H1 (cell line): ENCODE data around the gene PPARA. TPM values are rescaled to one million over a fixed set of nuclear protein-coding genes. Genes with fewer than 3 reads are reported as not detected.

Source experiments
- CTCF ChIA-PET: fragments of 300-600 bp; sonication (Branson Sonifier 250); formaldehyde crosslinking; loops from one replicate; lab custom pipeline; 2021; ENCODE audit not compliant: partially characterized antibody; lab: Charles Lee
- POLR2A ChIA-PET: fragments of 300-600 bp; sonication (Branson Sonifier 250); formaldehyde crosslinking; loops from one replicate; lab custom pipeline; 2021; ENCODE audit warnings: inconsistent platforms; ENCODE audit not compliant: partially characterized antibody; lab: Charles Lee
- DNase-seq, 2 experiments: peaks; one replicate each; pipeline versions ENCODE4 v3.0.0 to v3.0.0-alpha.2; 2010 to 2022; ENCODE audit warnings: low spot score in 2 of 2, low read depth in 1 of 2, mixed read lengths in 1 of 2
- FAIRE-seq: peaks from 2 replicates; lab custom pipeline; 2011; peaks lifted over from hg19 to GRCh38; lab: Jason Lieb, UNC
- H2AFZ ChIP-seq: 2 replicates; pipeline ENCODE4 v1.8.1; 2012; ENCODE audit warnings: low read length, inconsistent platforms
- H2AK5ac ChIP-seq: 2 replicates; pipeline ENCODE4 v1.6.1; 2013; ENCODE audit warnings: low read depth, low read length
- H2BK120ac ChIP-seq: replicated peaks from 2 replicates; pipeline ENCODE3; 2013; ENCODE audit warnings: low read depth, low read length, inconsistent platforms
- H2BK12ac ChIP-seq: 2 replicates; pipeline ENCODE4 v1.6.1; 2013; ENCODE audit warnings: low read depth, low read length
- H2BK15ac ChIP-seq: 2 replicates; pipeline ENCODE4 v1.6.1; 2013; ENCODE audit warnings: low read length
- H2BK20ac ChIP-seq: 2 replicates; pipeline ENCODE4 v1.6.1; 2013; ENCODE audit warnings: low read length
- H2BK5ac ChIP-seq: 2 replicates; pipeline ENCODE4 v1.6.1; 2013; ENCODE audit warnings: low read depth, low read length
- H3K14ac ChIP-seq: 2 replicates; pipeline ENCODE4 v1.6.1; 2013; ENCODE audit warnings: inconsistent platforms; ENCODE audit not compliant: insufficient read length
- H3K18ac ChIP-seq: 2 replicates; pipeline ENCODE4 v1.6.1; 2013; ENCODE audit warnings: low read length; ENCODE audit errors: extremely low read depth
- H3K23ac ChIP-seq: 2 replicates; pipeline ENCODE4 v1.6.1; 2013; ENCODE audit warnings: inconsistent platforms; ENCODE audit not compliant: insufficient read length
- H3K23me2 ChIP-seq: 2 replicates; pipeline ENCODE4 v1.6.1; 2013; ENCODE audit warnings: low read depth, low read length
- H3K27ac ChIP-seq: 2 replicates; pipeline ENCODE4 v1.6.1; 2011; ENCODE audit warnings: low read depth, low read length, inconsistent platforms
- H3K27me3 ChIP-seq, 4 experiments: replicated peaks in 1 of 4; 1 replicate in 1 of 4; 2 replicates in 3 of 4; pipeline versions ENCODE4 v1.6.1 to v1.8.1; 2011 to 2013; ENCODE audit warnings: low read length in 3 of 4, mild to moderate bottlenecking in 3 of 4, inconsistent platforms in 2 of 4, mixed read lengths in 2 of 4, moderate library complexity in 1 of 4; ENCODE audit not compliant: control insufficient read depth in 3 of 4, insufficient read depth in 3 of 4; ENCODE audit errors: extremely low read depth in 1 of 4
- H3K36me3 ChIP-seq, 4 experiments: 2 replicates each; pipeline versions ENCODE4 v1.6.1 to v1.8.1; 2011 to 2013; ENCODE audit warnings: mild to moderate bottlenecking in 4 of 4, low read length in 3 of 4, moderate library complexity in 2 of 4, control low read depth in 1 of 4, inconsistent platforms in 1 of 4; ENCODE audit not compliant: insufficient read depth in 4 of 4, control insufficient read depth in 2 of 4
- H3K4ac ChIP-seq: replicated peaks from 2 replicates; pipeline ENCODE3; 2013; ENCODE audit warnings: low read length, low read depth, mixed read lengths, inconsistent platforms; ENCODE audit not compliant: insufficient read length
- H3K4me1 ChIP-seq, 4 experiments: replicated peaks in 1 of 4; 1 replicate in 1 of 4; 2 replicates in 3 of 4; pipeline versions ENCODE4 v1.6.1 to v1.8.1; 2011 to 2013; ENCODE audit warnings: low read length in 3 of 4, inconsistent platforms in 2 of 4, mixed read lengths in 1 of 4; ENCODE audit not compliant: insufficient read depth in 4 of 4, control insufficient read depth in 3 of 4
- H3K4me2 ChIP-seq, 2 experiments: 2 replicates each; pipeline versions ENCODE4 v1.6.1 to v1.8.1; 2011 to 2013; ENCODE audit warnings: low read depth in 2 of 2, low read length in 2 of 2, control low read depth in 1 of 2, inconsistent platforms in 1 of 2, mild to moderate bottlenecking in 1 of 2; ENCODE audit not compliant: insufficient read depth in 1 of 2
- H3K4me3 ChIP-seq, 4 experiments: fragments of 200-600, 300-600 bp in 1 of 4; sonication (generic), shearing (Covaris generic), sonication (Bioruptor Twin) in 1 of 4; 2 replicates each; pipeline versions ENCODE4 v1.5.1 to v1.8.1; 2011 to 2016; ENCODE audit warnings: low read length in 4 of 4, low read depth in 3 of 4, control low read depth in 2 of 4, inconsistent platforms in 2 of 4, mild to moderate bottlenecking in 2 of 4, mixed read lengths in 1 of 4, moderate library complexity in 1 of 4; ENCODE audit not compliant: insufficient read depth in 2 of 4; ENCODE audit errors: extremely low read depth in 1 of 4
- H3K56ac ChIP-seq: replicated peaks from 2 replicates; pipeline ENCODE3; 2013; ENCODE audit warnings: low read depth, mild to moderate bottlenecking, mixed read lengths, low read length, inconsistent platforms; ENCODE audit not compliant: insufficient read length
- H3K79me1 ChIP-seq: 2 replicates; pipeline ENCODE4 v1.6.1; 2013; ENCODE audit warnings: low read depth, low read length, control low read depth
- H3K79me2 ChIP-seq, 2 experiments: 2 replicates each; pipeline versions ENCODE4 v1.6.1 to v1.8.1; 2012 to 2013; ENCODE audit warnings: low read length in 2 of 2, mild to moderate bottlenecking in 2 of 2, inconsistent platforms in 1 of 2; ENCODE audit not compliant: insufficient read depth in 2 of 2, control insufficient read depth in 1 of 2
- H3K9ac ChIP-seq, 4 experiments: replicated peaks in 1 of 4; 1 replicate in 1 of 4; 2 replicates in 3 of 4; pipeline versions ENCODE4 v1.6.1 to v1.8.1; 2011 to 2013; ENCODE audit warnings: low read depth in 3 of 4, low read length in 3 of 4, control low read depth in 2 of 4, mild to moderate bottlenecking in 2 of 4, moderate library complexity in 2 of 4, inconsistent platforms in 1 of 4; ENCODE audit errors: extremely low read depth in 1 of 4
- H3K9me3 ChIP-seq, 2 experiments: 2 replicates each; pipeline versions ENCODE4 v1.6.1 to v1.8.1; 2012 to 2013; ENCODE audit warnings: mild to moderate bottlenecking in 2 of 2, moderate library complexity in 2 of 2, control low read depth in 1 of 2, inconsistent platforms in 1 of 2, low read depth in 1 of 2, low read length in 1 of 2, mixed read lengths in 1 of 2; ENCODE audit not compliant: insufficient read depth in 2 of 2
- H4K20me1 ChIP-seq, 2 experiments: replicated peaks in 1 of 2; 2 replicates each; pipeline versions ENCODE3 to v1.8.1; 2011 to 2013; ENCODE audit warnings: inconsistent platforms in 2 of 2, low read length in 2 of 2, mild to moderate bottlenecking in 1 of 2; ENCODE audit not compliant: insufficient read depth in 2 of 2, control insufficient read depth in 1 of 2
- H4K5ac ChIP-seq: 2 replicates; pipeline ENCODE4 v1.6.1; 2013; ENCODE audit warnings: low read length, low read depth, mixed read lengths, inconsistent platforms; ENCODE audit not compliant: insufficient read length
- H4K8ac ChIP-seq: 2 replicates; pipeline ENCODE4 v1.8.0; 2013; ENCODE audit warnings: mild to moderate bottlenecking, moderate library complexity, low read length, inconsistent platforms; ENCODE audit not compliant: insufficient read depth; ENCODE audit errors: extremely low read depth
- H4K91ac ChIP-seq: replicated peaks from 2 replicates; pipeline ENCODE3; 2013; ENCODE audit warnings: low read length, mixed read lengths, inconsistent platforms; ENCODE audit not compliant: insufficient read length
- BACH1 ChIP-seq: IDR thresholded peaks from 2 replicates; pipeline ENCODE4 v1.6.1; 2012; ENCODE audit warnings: low read length, improper control_type of control experiment
- CBX8 ChIP-seq: fragments of 300-800, 300-1000 bp; sonication (generic); IDR thresholded peaks from 2 replicates; pipeline ENCODE4 v1.7.1; 2016; ENCODE audit warnings: low read depth, low read length, borderline replicate concordance
- CEBPB ChIP-seq: IDR thresholded peaks from 2 replicates; pipeline ENCODE4 v1.6.1; 2012; ENCODE audit warnings: low read depth, low read length
- EGR1 ChIP-seq: IDR thresholded peaks from 2 replicates; pipeline ENCODE4 v1.6.1; 2011; ENCODE audit warnings: low read depth, low read length, borderline replicate concordance
- TEAD4 ChIP-seq: IDR thresholded peaks from 2 replicates; pipeline ENCODE4 v1.6.1; 2012; ENCODE audit warnings: low read depth, low read length, inconsistent platforms, mixed read lengths
- WGBS, 2 experiments: shearing (Covaris generic) in 1 of 2; methylation state at CpG; one replicate each; pipeline versions ENCODE4 v1.1.6 to v1.1.7; 2013 to 2015; ENCODE audit warnings: low lambda C conversion rate in 2 of 2, mixed read lengths in 2 of 2, inconsistent platforms in 1 of 2, low coverage in 1 of 2, missing lambda C conversion rate in 1 of 2; ENCODE audit not compliant: insufficient replicate concordance in 2 of 2, insufficient coverage in 1 of 2, insufficient read length in 1 of 2; ENCODE audit errors: extremely low coverage in 1 of 2, missing lambda C conversion rate in 1 of 2; 5-methylcytosine and 5-hydroxymethylcytosine counted together
- polyA plus RNA-seq, 7 experiments: library from polyadenylated mRNA; depleted of rRNA in 3 of 7; stranded (reverse) in 5 of 7; unstranded in 2 of 7; fragments of >200 nt in 5 of 7; fragments of 200-250 nt in 2 of 7; gene quantifications; 1 replicate in 5 of 7; 2 replicates in 1 of 7; 4 replicates in 1 of 7; pipeline versions ENCODE4 v1.2.1 to v1.2.3, GENCODE V29; 2011 to 2013; ENCODE audit warnings: missing spikeins in 2 of 7, mixed read lengths in 2 of 7
- total RNA-seq: library from RNA; stranded (reverse); fragmentation: NEBNext Ultra II Directional; extraction: Animal tissue kit (Norgen Biotek cat#: 25700); gene quantifications from 2 replicates; pipeline ENCODE4 v1.2.1, GENCODE V29; 2021

The PPARA gene
- total and polyA plus RNA-seq, 2 of the 8 experiments (the other 6 are each of a cell fraction or from before 2014, with no cell fraction given): 3.1 to 8.2 TPM

- Histone ChIP-seq H3K56ac (no peak overlapping the region), H3K23me2 (no peaks in the 10 kb centered on the region), H3K27ac (no peak overlapping the region), H3K23ac (no peak overlapping the region), H3K4me3 (no peak overlapping the region), H3K9ac (no peak overlapping the region), H2BK20ac (no peak overlapping the region), H3K4ac (no peak overlapping the region), H3K4me2 (no peak overlapping the region), H4K20me1 (peaks cover 0 to 3% of the 10 kb centered on the region in 2 experiments), H3K18ac (no peak overlapping the region), H3K4me1 (no peaks in the 10 kb centered on the region; a peak in 1 of 7 replicates), H3K9me3 (no peaks in the 10 kb centered on the region), H4K5ac (peak overlapping the region; percentile 31), H2AFZ (no peak overlapping the region), H4K91ac (no peak overlapping the region), H2BK5ac (peak overlapping the region; percentile 30; the same call in 1 of the 2 replicates), H3K27me3 (no peaks in the 10 kb centered on the region), H2AK5ac (no peak overlapping the region; the same call in 1 of the 2 replicates), H4K8ac (no peak overlapping the region), H3K79me1 (no peaks in the 10 kb centered on the region), H3K14ac (no peak overlapping the region), H3K79me2 (no peaks in the 10 kb centered on the region), H2BK15ac (0 out of 2 replicates have a peak overlapping the region, but pooled peaks have one; percentile 94), H2BK120ac (no peak overlapping the region), H2BK12ac (peak overlapping the region; percentile 90; the same call in 1 of the 2 replicates), H3K36me3 (no peaks in the 10 kb centered on the region)
- FAIRE-seq: no peak
- ChIA-PET CTCF (interaction anchor here (0.8 kb wide), 1 partner anchor 175 kb away, joined by 3 read pairs; no protein-coding TSS in a partner anchor), POLR2A (no interaction called here)
- TF ChIP-seq CEBPB: no peak
- TF ChIP-seq EGR1: no peak
- no peak for TF ChIP-seq CBX8
- TF ChIP-seq BACH1: no peak
- TF ChIP-seq TEAD4: no peak
- 88% methylated on average over 24 of the region's 24 CpGs; no CpG with 5 or more reads in 1 of the 2 experiments for WGBS, 2 experiments
- DNase-seq: no peak
These were observed 13.7 kb upstream of the PPARA start for GRCh38 chr22:46136486-46137217.
